GM12878 (cell line): ENCODE results near the gene PTPRH. TPM values are rescaled to one million over a fixed set of nuclear protein-coding genes. Genes with fewer than 3 reads are reported as not detected.

ENCODE experiments used
- ATAC-seq: fragments of 200-7000 bp; cut with Tn5 transposase; 3 replicates; pipeline ENCODE4 v1.9.1; 2020; ENCODE audit warnings: mild to moderate bottlenecking, moderate library complexity
- BruUV-seq: library from RNA; stranded (reverse); fragments of 400-500 nt; replicated peaks from 2 replicates; lab custom pipeline; 2021; lab: Mats Ljungman, UMichigan
- CTCF ChIA-PET: fragments of 300-600 bp; sonication (Branson Sonifier 250); formaldehyde crosslinking; extraction: SDS; loops from one replicate; lab custom pipeline; 2021; ENCODE audit warnings: inconsistent platforms; lab: Yijun Ruan, JAX
- POLR2A ChIA-PET: fragments of 350-600 bp; formaldehyde crosslinking; extraction: SDS; loops from one replicate; lab custom pipeline; 2021; ENCODE audit warnings: inconsistent platforms; lab: Charles Lee
- RAD21 ChIA-PET: fragments of 300-600 bp; sonication (Branson Sonifier 250); formaldehyde crosslinking; loops from one replicate; lab custom pipeline; 2023; ENCODE audit warnings: antibody characterized with exemption; ENCODE audit not compliant: unreplicated experiment; lab: Charles Lee
- SMC1A ChIA-PET: fragments of 300-600 bp; sonication (Branson Sonifier 250); formaldehyde crosslinking; loops from one replicate; lab custom pipeline; 2023; ENCODE audit not compliant: unreplicated experiment, uncharacterized antibody; lab: Charles Lee
- DNase-seq: peaks from one replicate; pipeline ENCODE4 v3.0.0-alpha.2; 2011; ENCODE audit warnings: low read depth, low spot score
- FAIRE-seq: peaks from 3 replicates; lab custom pipeline; 2011; peaks lifted over from hg19 to GRCh38; lab: Jason Lieb, UNC
- H2AFZ ChIP-seq: 2 replicates; pipeline ENCODE4 v1.6.0; 2011; ENCODE audit warnings: low read depth, low read length, control low read depth; ENCODE audit not compliant: control insufficient read depth
- H3K27ac ChIP-seq: 2 replicates; pipeline ENCODE4 v1.5.1; 2011; ENCODE audit warnings: control low read depth; ENCODE audit not compliant: control insufficient read depth, insufficient read depth
- H3K27me3 ChIP-seq, 2 experiments: replicated peaks in 1 of 2; 2 replicates each; pipeline versions ENCODE4 v1.6.0 to v1.6.1; 2011; ENCODE audit warnings: low read length in 1 of 2; ENCODE audit not compliant: control insufficient read depth in 2 of 2, insufficient read depth in 2 of 2
- H3K36me3 ChIP-seq, 2 experiments: 2 replicates each; pipeline ENCODE4 v1.5.1; 2011; ENCODE audit warnings: low read length in 1 of 2; ENCODE audit not compliant: control insufficient read depth in 2 of 2, insufficient read depth in 2 of 2
- H3K4me1 ChIP-seq: 2 replicates; pipeline ENCODE4 v1.6.1; 2011; ENCODE audit warnings: mild to moderate bottlenecking, low read length, moderate library complexity, mixed read lengths; ENCODE audit not compliant: control insufficient read depth, insufficient read depth
- H3K4me2 ChIP-seq: 2 replicates; pipeline ENCODE4 v1.6.0; 2011; ENCODE audit warnings: control low read depth; ENCODE audit not compliant: control insufficient read depth, insufficient read depth
- H3K4me3 ChIP-seq: fragments of 200-600 bp; sonication (generic); 2 replicates; pipeline ENCODE4 v1.5.1; 2016
- H3K79me2 ChIP-seq: 2 replicates; pipeline ENCODE4 v1.6.0; 2011; ENCODE audit warnings: low read length; ENCODE audit not compliant: control insufficient read depth, insufficient read depth
- H3K9ac ChIP-seq: 2 replicates; pipeline ENCODE4 v1.8.0; 2011; ENCODE audit warnings: low read length, control low read depth, mixed read lengths; ENCODE audit not compliant: control insufficient read depth, insufficient read depth
- H3K9me3 ChIP-seq: replicated peaks from 3 replicates; pipeline ENCODE4 v1.5.1; 2011; ENCODE audit warnings: mild to moderate bottlenecking, low read length; ENCODE audit not compliant: control insufficient read depth, insufficient read depth
- H4K20me1 ChIP-seq: 2 replicates; pipeline ENCODE4 v1.6.0; 2011; ENCODE audit not compliant: control insufficient read depth, insufficient read depth
- GATAD2B ChIP-seq: fragments of 450-650 bp; conservative IDR thresholded peaks from 2 replicates; pipeline ENCODE4 v1.6.1; 2017; ENCODE audit warnings: low read depth, mild to moderate bottlenecking, moderate library complexity
- RAD21 ChIP-seq: IDR thresholded peaks from 2 replicates; pipeline ENCODE4 v1.6.1; 2011; ENCODE audit warnings: mild to moderate bottlenecking, low read depth, low read length, moderate library complexity; ENCODE audit not compliant: insufficient read depth
- SMC3 ChIP-seq: IDR thresholded peaks from 2 replicates; pipeline ENCODE4 v1.6.1; 2011; ENCODE audit warnings: low read length, improper control_type of control experiment, borderline replicate concordance
- SUZ12 ChIP-seq: fragments of 200-600 bp; sonication (generic); IDR thresholded peaks from one replicate; pipeline ENCODE4 v1.6.1; 2018; ENCODE audit warnings: antibody characterized with exemption, mild to moderate bottlenecking; ENCODE audit not compliant: unreplicated experiment
- WGBS: methylation state at CpG from one replicate; pipeline ENCODE4 v1.1.6; 2016; ENCODE audit warnings: low lambda C conversion rate; ENCODE audit not compliant: insufficient replicate concordance, insufficient coverage; ENCODE audit errors: missing lambda C conversion rate; 5-methylcytosine and 5-hydroxymethylcytosine counted together
- in situ Hi-C: fragments of 300-500 bp; cut with MboI; formaldehyde crosslinking; loops from 9 replicates; pipeline ENCODE4 v1.14.3; 2018; ENCODE audit warnings: mixed read lengths
- intact Hi-C: fragments of 100-400 bp; cut with micrococcal nuclease; formaldehyde crosslinking; loops from one replicate; pipeline ENCODE4 v1.14.2; 2022; ENCODE audit not compliant: unreplicated experiment
- polyA plus RNA-seq, 11 experiments: library from polyadenylated mRNA; depleted of rRNA in 4 of 11; unstranded in 6 of 11; stranded (reverse) in 5 of 11; fragments of >200 nt; fragmentation: Nextera tagmentation in 4 of 11; fragmentation: Illumina TruSeq in 1 of 11; extraction: Ambion mirVana in 4 of 11; extraction: Trizol in 1 of 11; gene quantifications; 1 replicate in 1 of 11; 2 replicates in 10 of 11; pipeline versions ENCODE4 v1.2.1 to v1.2.3, GENCODE V29; 2011 to 2016; ENCODE audit warnings: inconsistent platforms in 2 of 11, missing spikeins in 2 of 11, low read depth in 1 of 11
- total RNA-seq, 4 experiments: library from RNA; depleted of rRNA in 3 of 4; stranded (reverse); fragments of >200 nt in 3 of 4; fragmentation: Illumina TruSeq in 1 of 4; extraction: Trizol in 1 of 4; gene quantifications; 2 replicates each; pipeline versions ENCODE4 v1.2.1 to v1.2.3, GENCODE V29; 2013 to 2021
- TF ChIP-seq, protein P1 (sequence below), 3 experiments: IDR thresholded peaks in 2 of 3; conservative IDR thresholded peaks in 1 of 3; 2 replicates each; pipeline ENCODE4 v1.5.1; 2011; ENCODE audit warnings: low read depth in 3 of 3, low read length in 3 of 3, mild to moderate bottlenecking in 3 of 3, control low read depth in 2 of 3, moderate library complexity in 2 of 3, inconsistent platforms in 1 of 3, mixed read lengths in 1 of 3; ENCODE audit not compliant: control insufficient read depth in 2 of 3, insufficient read depth in 1 of 3; ENCODE audit errors: extremely low read depth in 1 of 3

Gene PTPRH
- total and polyA plus RNA-seq, 10 of the 15 experiments (the other 5 are each of a cell fraction or from before 2014, with no cell fraction given) = 0.08 TPM; not detected in 9

DNA sequence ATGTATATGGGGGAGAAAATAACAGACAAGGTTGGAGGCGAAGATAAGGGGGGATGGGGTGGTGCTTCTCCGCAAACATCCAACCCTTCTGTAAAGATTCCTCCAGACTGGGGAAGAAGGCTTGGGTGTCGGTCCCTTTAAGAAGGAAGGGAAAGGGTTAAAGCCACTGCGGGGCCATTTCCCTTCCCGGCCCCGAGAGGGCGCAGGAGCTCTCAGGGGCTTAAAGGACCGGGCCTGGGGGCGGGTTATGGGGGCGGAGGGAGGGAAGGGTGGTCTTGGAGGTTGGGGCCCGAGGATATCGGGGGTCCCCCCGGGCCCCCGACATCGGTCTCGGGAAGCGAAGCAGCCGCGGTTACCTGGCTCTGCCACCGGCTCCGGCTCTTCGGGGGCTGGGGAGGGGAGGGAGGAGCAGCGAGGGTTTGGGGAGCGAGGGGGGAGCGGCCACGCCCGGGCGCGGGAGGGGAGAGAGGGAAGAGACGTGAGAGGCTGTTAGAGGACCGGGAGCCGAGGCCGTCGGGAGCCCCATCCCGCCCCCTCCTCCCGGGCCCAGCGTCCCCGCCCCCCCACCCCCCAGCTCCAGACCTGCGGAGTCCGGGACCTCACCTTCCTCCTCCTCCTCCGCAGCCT, 63.1 kb downstream of the PTPRH start:
- Histone ChIP-seq H3K4me1 (no peaks in the 10 kb centered on the region), H4K20me1 (no peaks in the 10 kb centered on the region), H3K27ac (no peak overlapping the region), H2AFZ (no peak overlapping the region), H3K9ac (no peak overlapping the region), H3K4me3 (no peak overlapping the region), H3K4me2 (no peak overlapping the region), H3K9me3 (no peaks in the 10 kb centered on the region), H3K36me3 (no peaks in the 10 kb centered on the region), H3K27me3 (no peaks in the 10 kb centered on the region; a peak in 2 of 4 replicates), H3K79me2 (no peaks in the 10 kb centered on the region)
- RAD21 ChIA-PET = interaction anchor here (1.3 kb wide), 1 partner anchor 486 kb away, joined by 3 read pairs; no protein-coding TSS in a partner anchor
- no peak for DNase-seq
- SMC1A ChIA-PET = no interaction called here
- no peak for FAIRE-seq
- TF ChIP-seq SMC3 (peak; percentile 28; the same call in 1 of the 2 replicates), SUZ12 (peak; percentile 48), GATAD2B (no peak), RAD21 (peak; percentile 38; the same call in 1 of the 2 replicates)
- TF ChIP-seq, protein P1, sequence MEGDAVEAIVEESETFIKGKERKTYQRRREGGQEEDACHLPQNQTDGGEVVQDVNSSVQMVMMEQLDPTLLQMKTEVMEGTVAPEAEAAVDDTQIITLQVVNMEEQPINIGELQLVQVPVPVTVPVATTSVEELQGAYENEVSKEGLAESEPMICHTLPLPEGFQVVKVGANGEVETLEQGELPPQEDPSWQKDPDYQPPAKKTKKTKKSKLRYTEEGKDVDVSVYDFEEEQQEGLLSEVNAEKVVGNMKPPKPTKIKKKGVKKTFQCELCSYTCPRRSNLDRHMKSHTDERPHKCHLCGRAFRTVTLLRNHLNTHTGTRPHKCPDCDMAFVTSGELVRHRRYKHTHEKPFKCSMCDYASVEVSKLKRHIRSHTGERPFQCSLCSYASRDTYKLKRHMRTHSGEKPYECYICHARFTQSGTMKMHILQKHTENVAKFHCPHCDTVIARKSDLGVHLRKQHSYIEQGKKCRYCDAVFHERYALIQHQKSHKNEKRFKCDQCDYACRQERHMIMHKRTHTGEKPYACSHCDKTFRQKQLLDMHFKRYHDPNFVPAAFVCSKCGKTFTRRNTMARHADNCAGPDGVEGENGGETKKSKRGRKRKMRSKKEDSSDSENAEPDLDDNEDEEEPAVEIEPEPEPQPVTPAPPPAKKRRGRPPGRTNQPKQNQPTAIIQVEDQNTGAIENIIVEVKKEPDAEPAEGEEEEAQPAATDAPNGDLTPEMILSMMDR (IDR thresholded peaks at IDR 0.05 in 2 of 3, conservative IDR thresholded peaks at IDR 0.05 in 1 of 3; ENCODE audit: control insufficient read depth in 2 of 3, extremely low read depth in 1 of 3, insufficient read depth in 1 of 3, low read depth in 3 of 3, low read length in 3 of 3) = peak; percentile 37 to 70 (median 45)
- intact Hi-C loops (no loop called here), in situ Hi-C loops (no loop called here)
- CTCF ChIA-PET = interaction anchor here (0.8 to 2.0 kb wide), 3 partner anchors 10 to 114 kb away, joined by 3 to 11 read pairs (median 3); no protein-coding TSS in a partner anchor
- WGBS = 0% methylated on average over 3 of the region's 41 CpGs
- POLR2A ChIA-PET = no interaction called here
- ATAC-seq = peak; percentile 68
- no TSS peak for BruUV-seq
